ENCODE data around the gene RICTOR.

DNA sequence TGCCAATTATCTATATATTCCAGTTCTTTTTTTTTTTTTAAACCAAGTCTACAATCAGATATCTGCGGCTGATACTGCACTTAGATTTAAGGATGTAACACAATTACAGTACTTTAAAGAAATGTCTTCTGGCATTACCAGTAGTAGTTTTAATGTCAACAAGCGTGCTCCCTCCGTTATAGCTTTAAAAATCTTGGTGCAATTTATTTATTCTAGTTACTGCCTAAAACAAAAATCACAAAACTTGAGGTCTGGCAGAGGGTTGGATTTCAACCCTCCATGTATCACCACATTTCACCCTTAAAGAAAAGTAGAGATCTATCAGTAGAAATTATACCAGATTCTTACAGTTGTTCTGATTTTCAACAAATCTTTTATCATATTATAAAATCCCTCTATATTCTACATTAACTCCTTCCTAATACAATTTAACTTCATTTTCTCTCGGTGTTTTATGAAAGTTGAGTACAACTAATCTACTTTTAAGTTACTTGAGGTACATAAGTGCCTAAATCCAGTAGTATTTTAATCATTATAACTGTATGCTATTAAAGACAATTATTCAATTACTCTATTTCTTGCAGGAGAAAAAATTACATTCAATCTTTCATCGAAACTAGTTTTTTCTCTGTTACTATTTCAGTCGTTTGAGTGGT is 2.0 kb upstream of the RICTOR start:
- TF ChIP-seq EZH2phosphoT487 (IDR thresholded peaks at IDR 0.05; ENCODE audit: low read depth) = no peak
- TF ChIP-seq, protein P1, sequence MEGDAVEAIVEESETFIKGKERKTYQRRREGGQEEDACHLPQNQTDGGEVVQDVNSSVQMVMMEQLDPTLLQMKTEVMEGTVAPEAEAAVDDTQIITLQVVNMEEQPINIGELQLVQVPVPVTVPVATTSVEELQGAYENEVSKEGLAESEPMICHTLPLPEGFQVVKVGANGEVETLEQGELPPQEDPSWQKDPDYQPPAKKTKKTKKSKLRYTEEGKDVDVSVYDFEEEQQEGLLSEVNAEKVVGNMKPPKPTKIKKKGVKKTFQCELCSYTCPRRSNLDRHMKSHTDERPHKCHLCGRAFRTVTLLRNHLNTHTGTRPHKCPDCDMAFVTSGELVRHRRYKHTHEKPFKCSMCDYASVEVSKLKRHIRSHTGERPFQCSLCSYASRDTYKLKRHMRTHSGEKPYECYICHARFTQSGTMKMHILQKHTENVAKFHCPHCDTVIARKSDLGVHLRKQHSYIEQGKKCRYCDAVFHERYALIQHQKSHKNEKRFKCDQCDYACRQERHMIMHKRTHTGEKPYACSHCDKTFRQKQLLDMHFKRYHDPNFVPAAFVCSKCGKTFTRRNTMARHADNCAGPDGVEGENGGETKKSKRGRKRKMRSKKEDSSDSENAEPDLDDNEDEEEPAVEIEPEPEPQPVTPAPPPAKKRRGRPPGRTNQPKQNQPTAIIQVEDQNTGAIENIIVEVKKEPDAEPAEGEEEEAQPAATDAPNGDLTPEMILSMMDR (IDR thresholded peaks at IDR 0.05; ENCODE audit: low read depth, low read length) = no peak

All from OCI-LY3 (cell line).